ENCODE measurements around the gene PHF19. TPM values are rescaled to one million over a fixed set of nuclear protein-coding genes. Genes with fewer than 3 reads are reported as not detected.

The PHF19 gene
- total and polyA plus RNA-seq, 2 experiments from 2014 or later = 16.8 to 31.0 TPM

DNA sequence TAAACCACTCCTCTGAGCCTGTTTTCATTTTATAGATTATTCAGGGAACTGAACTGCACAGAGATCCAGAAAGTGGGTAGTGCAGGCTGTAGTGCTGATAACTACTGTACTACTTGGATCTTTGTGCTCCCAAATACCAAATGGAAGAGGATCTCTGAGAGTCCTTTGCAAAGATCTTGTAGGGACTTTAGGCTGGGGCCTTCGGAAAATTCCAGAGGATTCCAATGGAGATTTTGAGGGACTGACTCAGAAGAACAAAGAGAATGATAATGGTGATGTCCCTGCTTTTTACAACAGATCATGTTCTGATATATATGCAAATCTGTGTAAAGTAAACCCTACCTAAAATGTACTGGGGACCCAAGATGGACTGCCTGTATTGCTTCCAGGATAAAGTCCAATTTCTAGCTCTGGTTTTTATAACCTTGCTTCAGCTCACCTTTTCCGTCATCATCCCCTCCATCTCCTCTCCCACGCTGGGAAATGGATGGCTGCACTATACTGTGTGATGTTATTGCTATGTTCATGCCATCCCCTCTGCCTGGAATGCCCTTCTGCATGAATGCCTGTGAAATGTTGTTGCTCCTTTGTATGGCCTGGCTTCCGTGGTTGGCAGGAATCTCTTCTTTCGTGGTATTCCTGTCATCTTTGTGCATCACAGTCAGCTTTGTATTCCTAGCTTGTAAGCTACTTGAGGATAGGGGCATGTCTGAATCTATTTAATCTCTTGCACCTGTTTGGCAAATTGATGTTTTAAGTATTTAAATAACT, 24.6 kb downstream of the PHF19 start (continued):
- no peak for TF ChIP-seq EZH2phosphoT487 (IDR thresholded peaks at IDR 0.05; ENCODE audit: unreplicated experiment)
- no peak; the same call in 1 of the 2 replicates for TF ChIP-seq POLR2AphosphoS5 (IDR thresholded peaks at IDR 0.05; ENCODE audit: low read depth)
- no peak for TF ChIP-seq ZNF114 (CRISPR knock-in tag; IDR thresholded peaks at IDR 0.05)
- TF ChIP-seq, protein P1, sequence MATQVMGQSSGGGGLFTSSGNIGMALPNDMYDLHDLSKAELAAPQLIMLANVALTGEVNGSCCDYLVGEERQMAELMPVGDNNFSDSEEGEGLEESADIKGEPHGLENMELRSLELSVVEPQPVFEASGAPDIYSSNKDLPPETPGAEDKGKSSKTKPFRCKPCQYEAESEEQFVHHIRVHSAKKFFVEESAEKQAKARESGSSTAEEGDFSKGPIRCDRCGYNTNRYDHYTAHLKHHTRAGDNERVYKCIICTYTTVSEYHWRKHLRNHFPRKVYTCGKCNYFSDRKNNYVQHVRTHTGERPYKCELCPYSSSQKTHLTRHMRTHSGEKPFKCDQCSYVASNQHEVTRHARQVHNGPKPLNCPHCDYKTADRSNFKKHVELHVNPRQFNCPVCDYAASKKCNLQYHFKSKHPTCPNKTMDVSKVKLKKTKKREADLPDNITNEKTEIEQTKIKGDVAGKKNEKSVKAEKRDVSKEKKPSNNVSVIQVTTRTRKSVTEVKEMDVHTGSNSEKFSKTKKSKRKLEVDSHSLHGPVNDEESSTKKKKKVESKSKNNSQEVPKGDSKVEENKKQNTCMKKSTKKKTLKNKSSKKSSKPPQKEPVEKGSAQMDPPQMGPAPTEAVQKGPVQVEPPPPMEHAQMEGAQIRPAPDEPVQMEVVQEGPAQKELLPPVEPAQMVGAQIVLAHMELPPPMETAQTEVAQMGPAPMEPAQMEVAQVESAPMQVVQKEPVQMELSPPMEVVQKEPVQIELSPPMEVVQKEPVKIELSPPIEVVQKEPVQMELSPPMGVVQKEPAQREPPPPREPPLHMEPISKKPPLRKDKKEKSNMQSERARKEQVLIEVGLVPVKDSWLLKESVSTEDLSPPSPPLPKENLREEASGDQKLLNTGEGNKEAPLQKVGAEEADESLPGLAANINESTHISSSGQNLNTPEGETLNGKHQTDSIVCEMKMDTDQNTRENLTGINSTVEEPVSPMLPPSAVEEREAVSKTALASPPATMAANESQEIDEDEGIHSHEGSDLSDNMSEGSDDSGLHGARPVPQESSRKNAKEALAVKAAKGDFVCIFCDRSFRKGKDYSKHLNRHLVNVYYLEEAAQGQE (IDR thresholded peaks at IDR 0.05; ENCODE audit: unreplicated experiment) = no peak
- TF ChIP-seq EZH2 (IDR thresholded peaks at IDR 0.05; ENCODE audit: low read depth, unreplicated experiment) = no peak
- no peak for TF ChIP-seq NANOG (IDR thresholded peaks at IDR 0.05; ENCODE audit: borderline replicate concordance)
- no peak for TF ChIP-seq STAT1 (IDR thresholded peaks at IDR 0.05; ENCODE audit: unreplicated experiment)
- no peak for TF ChIP-seq ZNF331 (CRISPR knock-in tag; IDR thresholded peaks at IDR 0.05; ENCODE audit: low read depth)
- TF ChIP-seq, protein P2, sequence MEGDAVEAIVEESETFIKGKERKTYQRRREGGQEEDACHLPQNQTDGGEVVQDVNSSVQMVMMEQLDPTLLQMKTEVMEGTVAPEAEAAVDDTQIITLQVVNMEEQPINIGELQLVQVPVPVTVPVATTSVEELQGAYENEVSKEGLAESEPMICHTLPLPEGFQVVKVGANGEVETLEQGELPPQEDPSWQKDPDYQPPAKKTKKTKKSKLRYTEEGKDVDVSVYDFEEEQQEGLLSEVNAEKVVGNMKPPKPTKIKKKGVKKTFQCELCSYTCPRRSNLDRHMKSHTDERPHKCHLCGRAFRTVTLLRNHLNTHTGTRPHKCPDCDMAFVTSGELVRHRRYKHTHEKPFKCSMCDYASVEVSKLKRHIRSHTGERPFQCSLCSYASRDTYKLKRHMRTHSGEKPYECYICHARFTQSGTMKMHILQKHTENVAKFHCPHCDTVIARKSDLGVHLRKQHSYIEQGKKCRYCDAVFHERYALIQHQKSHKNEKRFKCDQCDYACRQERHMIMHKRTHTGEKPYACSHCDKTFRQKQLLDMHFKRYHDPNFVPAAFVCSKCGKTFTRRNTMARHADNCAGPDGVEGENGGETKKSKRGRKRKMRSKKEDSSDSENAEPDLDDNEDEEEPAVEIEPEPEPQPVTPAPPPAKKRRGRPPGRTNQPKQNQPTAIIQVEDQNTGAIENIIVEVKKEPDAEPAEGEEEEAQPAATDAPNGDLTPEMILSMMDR (conservative IDR thresholded peaks at IDR 0.05; ENCODE audit: low read depth in 2 of 2) = no peak
- no peak for TF ChIP-seq JUNB (IDR thresholded peaks at IDR 0.05; ENCODE audit: unreplicated experiment)

DNA sequence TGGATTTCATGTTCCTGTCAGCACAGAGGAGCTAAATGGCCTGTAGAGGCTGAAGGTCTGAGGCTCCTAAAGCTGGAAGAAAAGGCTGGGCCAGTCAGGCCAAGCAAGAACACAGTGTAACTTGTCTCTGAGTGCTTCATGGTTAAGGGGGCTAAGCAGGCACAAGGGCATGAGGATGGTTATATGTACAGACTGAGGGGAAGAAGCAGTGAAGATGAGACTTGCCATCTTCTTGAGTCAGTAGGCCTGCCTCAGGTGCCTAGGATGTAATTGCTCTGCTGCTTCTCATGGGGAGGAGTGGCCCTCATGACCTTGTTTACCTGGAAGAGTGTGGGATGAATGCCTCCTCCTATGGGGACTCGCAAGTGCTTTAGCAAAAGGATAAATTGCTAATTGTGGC, 25.5 kb downstream of the PHF19 start:
- no peaks in the 10 kb centered on the region for H3K27me3 ChIP-seq (ENCODE audit: insufficient read depth)
- Mint-ChIP-seq H3K9me3 (no peaks in the 10 kb centered on the region), H3K4me3 (no peak overlapping the region), H3K27me3 (ENCODE audit: insufficient read depth, low read depth, poor library complexity) (peaks cover 4% of the 10 kb centered on the region), H3K36me3 (ENCODE audit: low read depth) (peaks cover 8% of the 10 kb centered on the region), H3K4me1 (peaks cover 23% of the 10 kb centered on the region), H3K27ac (peak overlapping the region; percentile 97)
- H3K79me2 ChIP-seq (replicated peaks; ENCODE audit: insufficient read depth) = no peaks in the 10 kb centered on the region
- peaks cover 19% of the 10 kb centered on the region for H3K4me1 ChIP-seq (ENCODE audit: insufficient read depth)
- H3K9me2 ChIP-seq (ENCODE audit: insufficient read depth) = no peaks in the 10 kb centered on the region
- H3K4me3 ChIP-seq = no peak overlapping the region
- H4K20me1 ChIP-seq (replicated peaks; ENCODE audit: insufficient read depth) = no peaks in the 10 kb centered on the region
- H3K4me2 ChIP-seq = peak overlapping the region; percentile 2; the same call in 1 of the 2 replicates
- DNase-seq (ENCODE audit: low spot score) (no peak), ATAC-seq (no peak)
- no peaks in the 10 kb centered on the region for H3F3A ChIP-seq (replicated peaks; ENCODE audit: low read depth)
- no peak overlapping the region for H2AFZ ChIP-seq
- no peaks in the 10 kb centered on the region for H3K36me3 ChIP-seq (ENCODE audit: insufficient read depth)
- peak overlapping the region; percentile 88 for H3K27ac ChIP-seq (ENCODE audit: low read depth)
- TF ChIP-seq, protein P3, sequence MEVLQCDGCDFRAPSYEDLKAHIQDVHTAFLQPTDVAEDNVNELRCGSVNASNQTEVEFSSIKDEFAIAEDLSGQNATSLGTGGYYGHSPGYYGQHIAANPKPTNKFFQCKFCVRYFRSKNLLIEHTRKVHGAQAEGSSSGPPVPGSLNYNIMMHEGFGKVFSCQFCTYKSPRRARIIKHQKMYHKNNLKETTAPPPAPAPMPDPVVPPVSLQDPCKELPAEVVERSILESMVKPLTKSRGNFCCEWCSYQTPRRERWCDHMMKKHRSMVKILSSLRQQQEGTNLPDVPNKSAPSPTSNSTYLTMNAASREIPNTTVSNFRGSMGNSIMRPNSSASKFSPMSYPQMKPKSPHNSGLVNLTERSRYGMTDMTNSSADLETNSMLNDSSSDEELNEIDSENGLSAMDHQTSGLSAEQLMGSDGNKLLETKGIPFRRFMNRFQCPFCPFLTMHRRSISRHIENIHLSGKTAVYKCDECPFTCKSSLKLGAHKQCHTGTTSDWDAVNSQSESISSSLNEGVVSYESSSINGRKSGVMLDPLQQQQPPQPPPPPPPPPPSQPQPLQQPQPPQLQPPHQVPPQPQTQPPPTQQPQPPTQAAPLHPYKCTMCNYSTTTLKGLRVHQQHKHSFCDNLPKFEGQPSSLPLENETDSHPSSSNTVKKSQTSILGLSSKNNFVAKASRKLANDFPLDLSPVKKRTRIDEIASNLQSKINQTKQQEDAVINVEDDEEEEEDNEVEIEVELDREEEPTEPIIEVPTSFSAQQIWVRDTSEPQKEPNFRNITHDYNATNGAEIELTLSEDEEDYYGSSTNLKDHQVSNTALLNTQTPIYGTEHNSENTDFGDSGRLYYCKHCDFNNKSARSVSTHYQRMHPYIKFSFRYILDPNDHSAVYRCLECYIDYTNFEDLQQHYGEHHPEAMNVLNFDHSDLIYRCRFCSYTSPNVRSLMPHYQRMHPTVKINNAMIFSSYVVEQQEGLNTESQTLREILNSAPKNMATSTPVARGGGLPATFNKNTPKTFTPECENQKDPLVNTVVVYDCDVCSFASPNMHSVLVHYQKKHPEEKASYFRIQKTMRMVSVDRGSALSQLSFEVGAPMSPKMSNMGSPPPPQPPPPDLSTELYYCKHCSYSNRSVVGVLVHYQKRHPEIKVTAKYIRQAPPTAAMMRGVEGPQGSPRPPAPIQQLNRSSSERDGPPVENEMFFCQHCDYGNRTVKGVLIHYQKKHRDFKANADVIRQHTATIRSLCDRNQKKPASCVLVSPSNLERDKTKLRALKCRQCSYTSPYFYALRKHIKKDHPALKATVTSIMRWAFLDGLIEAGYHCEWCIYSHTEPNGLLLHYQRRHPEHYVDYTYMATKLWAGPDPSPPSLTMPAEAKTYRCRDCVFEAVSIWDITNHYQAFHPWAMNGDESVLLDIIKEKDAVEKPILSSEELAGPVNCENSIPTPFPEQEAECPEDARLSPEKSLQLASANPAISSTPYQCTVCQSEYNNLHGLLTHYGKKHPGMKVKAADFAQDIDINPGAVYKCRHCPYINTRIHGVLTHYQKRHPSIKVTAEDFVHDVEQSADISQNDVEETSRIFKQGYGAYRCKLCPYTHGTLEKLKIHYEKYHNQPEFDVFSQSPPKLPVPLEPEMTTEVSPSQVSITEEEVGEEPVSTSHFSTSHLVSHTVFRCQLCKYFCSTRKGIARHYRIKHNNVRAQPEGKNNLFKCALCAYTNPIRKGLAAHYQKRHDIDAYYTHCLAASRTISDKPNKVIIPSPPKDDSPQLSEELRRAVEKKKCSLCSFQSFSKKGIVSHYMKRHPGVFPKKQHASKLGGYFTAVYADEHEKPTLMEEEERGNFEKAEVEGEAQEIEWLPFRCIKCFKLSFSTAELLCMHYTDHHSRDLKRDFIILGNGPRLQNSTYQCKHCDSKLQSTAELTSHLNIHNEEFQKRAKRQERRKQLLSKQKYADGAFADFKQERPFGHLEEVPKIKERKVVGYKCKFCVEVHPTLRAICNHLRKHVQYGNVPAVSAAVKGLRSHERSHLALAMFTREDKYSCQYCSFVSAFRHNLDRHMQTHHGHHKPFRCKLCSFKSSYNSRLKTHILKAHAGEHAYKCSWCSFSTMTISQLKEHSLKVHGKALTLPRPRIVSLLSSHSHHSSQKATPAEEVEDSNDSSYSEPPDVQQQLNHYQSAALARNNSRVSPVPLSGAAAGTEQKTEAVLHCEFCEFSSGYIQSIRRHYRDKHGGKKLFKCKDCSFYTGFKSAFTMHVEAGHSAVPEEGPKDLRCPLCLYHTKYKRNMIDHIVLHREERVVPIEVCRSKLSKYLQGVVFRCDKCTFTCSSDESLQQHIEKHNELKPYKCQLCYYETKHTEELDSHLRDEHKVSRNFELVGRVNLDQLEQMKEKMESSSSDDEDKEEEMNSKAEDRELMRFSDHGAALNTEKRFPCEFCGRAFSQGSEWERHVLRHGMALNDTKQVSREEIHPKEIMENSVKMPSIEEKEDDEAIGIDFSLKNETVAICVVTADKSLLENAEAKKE (CRISPR knock-in tag; IDR thresholded peaks at IDR 0.05) = no peak
- TF ChIP-seq ZNF114 (CRISPR knock-in tag; IDR thresholded peaks at IDR 0.05) (no peak), CREB1 (CRISPR knock-in tag; IDR thresholded peaks at IDR 0.05; ENCODE audit: low read depth) (no peak), EZH2 (IDR thresholded peaks at IDR 0.05; ENCODE audit: low read depth, unreplicated experiment) (no peak), EZH2phosphoT487 (IDR thresholded peaks at IDR 0.05; ENCODE audit: unreplicated experiment) (no peak)

All from GM23338 (cell line).